HG03521 (cell line): ENCODE measurements around the gene ZBTB12.
"Not testable (repeated sequence)": the region's sequence is repeated elsewhere in the genome, so short reads cannot be mapped to it uniquely, and the experiment has no call there.

Experiments
- ATAC-seq: cut with Tn5 transposase; IDR thresholded peaks from one replicate; pipeline ENCODE4 v1.9.1; 2021; ENCODE audit warnings: mild to moderate bottlenecking, moderate library complexity; ENCODE audit not compliant: unreplicated experiment

The ZBTB12 gene

DNA sequence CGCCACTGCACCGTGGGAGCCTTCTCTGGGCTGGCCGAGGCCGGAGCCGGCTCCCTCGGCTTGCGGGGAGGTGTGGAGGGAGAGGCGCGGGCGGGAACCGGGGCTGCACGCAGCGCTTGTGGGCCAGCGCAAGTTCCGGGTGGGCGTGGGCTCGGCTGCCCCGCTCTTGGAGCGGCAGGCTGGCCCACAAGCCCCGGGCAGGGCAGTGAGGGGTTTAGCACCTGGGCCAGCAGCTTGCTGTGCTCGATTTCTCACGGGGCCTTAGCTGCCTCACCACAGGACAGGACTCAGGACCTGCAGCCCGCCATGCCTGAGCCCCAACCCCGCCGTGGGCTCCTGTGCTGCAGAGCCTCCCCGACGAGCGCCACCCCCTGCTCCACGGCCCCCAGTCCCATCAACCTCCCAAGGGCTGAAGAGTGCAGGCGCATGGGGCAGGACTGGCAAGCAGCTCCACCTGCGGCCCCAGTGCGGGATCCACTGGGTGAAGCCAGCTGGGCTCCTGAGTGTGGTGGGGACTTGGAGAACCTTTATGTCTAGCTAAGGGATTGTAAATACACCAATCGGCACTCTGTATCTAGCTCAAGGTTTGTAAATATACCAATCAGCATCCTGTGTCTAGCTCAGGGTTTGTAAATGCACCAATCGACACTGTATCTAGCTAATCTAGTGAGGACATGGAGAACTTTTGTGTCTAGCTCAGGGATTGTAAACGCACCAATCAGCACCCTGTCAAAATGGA, 49.7 kb downstream of the ZBTB12 start:
- not testable (repeated sequence) for ATAC-seq

GRCh38 chr6:31851485-31851832, 50.4 kb downstream of the ZBTB12 start:
- ATAC-seq, result no peak

DNA sequence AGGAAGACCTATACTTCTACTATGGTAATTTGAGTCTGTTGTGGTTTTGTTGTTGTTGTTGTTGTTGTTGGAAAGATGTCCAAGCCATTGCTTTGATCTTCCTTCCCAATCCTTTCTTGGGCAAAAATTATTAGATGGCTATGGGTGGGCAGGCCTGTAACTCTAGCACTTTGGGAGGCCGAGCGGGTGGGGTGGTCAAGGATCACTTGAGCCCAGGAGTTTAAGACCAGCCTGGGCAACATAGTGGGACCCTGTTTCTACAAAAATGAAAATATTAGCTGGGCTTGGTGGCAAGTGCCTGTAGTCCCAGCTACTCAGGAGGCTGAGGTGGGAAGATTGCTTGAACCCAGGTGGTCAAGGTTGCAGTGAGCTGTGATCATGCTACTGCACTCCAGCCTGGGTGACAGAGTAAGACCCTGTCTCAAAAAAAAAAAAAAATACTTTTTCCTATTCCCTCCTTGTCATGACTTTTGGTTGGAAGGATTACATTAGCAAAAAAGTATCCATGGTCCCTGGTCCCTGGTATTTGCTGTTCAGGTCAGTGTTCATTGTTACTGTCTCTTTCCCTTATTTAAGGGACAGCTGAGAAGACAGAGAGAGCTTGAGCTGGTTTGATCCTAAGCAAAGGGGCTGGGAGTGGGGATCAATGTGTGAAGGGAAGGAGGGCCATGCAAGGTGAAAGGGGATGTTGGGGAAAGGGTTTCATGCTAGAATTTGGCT, 51.0 kb downstream of the ZBTB12 start:
- ATAC-seq, result no peak
